ENCODE data around the gene WASHC2A. TPM values are rescaled to one million over a fixed set of nuclear protein-coding genes. Genes with fewer than 3 reads are reported as not detected.
"Not testable (repeated sequence)": the region's sequence is repeated elsewhere in the genome, so short reads cannot be mapped to it uniquely, and the experiment has no call there.

Gene WASHC2A
- total RNA-seq, 2 experiments from 2014 or later, result 17.5 to 36.7 TPM

DNA sequence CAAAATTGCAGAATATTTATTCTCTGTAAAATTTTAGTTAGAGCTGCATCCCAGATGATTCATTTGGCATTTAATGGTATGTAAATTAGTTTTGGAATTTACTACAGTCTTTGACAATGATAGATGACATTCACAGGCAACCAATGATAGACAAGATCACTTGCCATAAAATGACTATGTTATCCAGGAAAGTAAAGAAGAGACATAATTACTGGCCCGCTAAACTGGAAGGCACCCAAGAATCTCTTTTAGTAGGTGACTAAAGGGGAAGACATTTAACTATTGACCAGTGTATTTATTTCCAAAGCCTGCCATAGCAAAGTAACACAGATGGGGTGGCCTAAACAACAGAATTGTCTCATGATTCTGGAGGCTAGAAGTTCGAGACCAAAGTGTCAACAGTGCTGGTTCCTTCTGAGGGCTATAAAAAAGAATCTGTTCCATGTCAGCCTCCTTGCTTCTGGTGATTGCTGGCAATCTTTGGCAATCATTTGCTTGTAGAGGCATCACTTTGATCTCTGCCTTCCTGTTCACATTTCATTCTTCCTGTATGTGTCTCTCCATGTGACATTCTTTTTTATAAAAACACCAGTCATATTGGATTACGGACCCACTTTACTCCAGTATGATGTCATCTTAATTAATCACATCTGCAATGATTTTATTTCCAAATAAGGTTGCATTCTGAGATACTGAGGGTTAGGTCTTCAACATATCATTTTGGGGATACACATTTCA lies 107.2 kb downstream of the WASHC2A start:
- intact Hi-C loops (cut with micrococcal nuclease; ENCODE audit: unreplicated experiment); H3K79me2 ChIP-seq (ENCODE audit: insufficient read depth, low read depth, low read length); H2AFZ ChIP-seq (ENCODE audit: low read length); H3K4me1 ChIP-seq (ENCODE audit: insufficient read depth, low read length, poor library complexity, severe bottlenecking); POLR2A ChIA-PET; DNase-seq (ENCODE audit: low spot score); H3K9me3 ChIP-seq (ENCODE audit: low read length); BruUV-seq (replicated peaks); H3K9me2 ChIP-seq (ENCODE audit: insufficient read depth, low read length); H3K4me3 ChIP-seq (ENCODE audit: low read depth, low read length, poor library complexity, severe bottlenecking); H3K27ac ChIP-seq (ENCODE audit: low read depth, low read length, poor library complexity, severe bottlenecking); CTCF ChIA-PET (ENCODE audit: unreplicated experiment); H3K36me3 ChIP-seq (ENCODE audit: insufficient read depth, low read length); H3K4me2 ChIP-seq (ENCODE audit: low read length); H4K20me1 ChIP-seq (ENCODE audit: insufficient read depth, low read length): not testable (repeated sequence)

Other genes starting within 250 kb of the WASHC2A start
- 34.9 and 40.5 TPM in 2 replicates for gene PARG, start 125.9 kb upstream of the WASHC2A start, total RNA-seq (2014; rRNA removed; shearing (Covaris generic))
- gene PARG, start 125.9 kb upstream of the WASHC2A start, total RNA-seq (2022), result 46.9 and 52.5 TPM in 2 replicates
- 24.8 and 25.4 TPM in 2 replicates for gene TIMM23B, start 125.9 kb upstream of the WASHC2A start, total RNA-seq (2014; rRNA removed; shearing (Covaris generic))
- gene TIMM23B, start 125.9 kb upstream of the WASHC2A start, total RNA-seq (2022), result 29.1 and 31.4 TPM in 2 replicates
- gene AGAP6, start 79.5 kb upstream of the WASHC2A start, total RNA-seq (2014; rRNA removed; shearing (Covaris generic)), result 13.0 and 15.9 TPM in 2 replicates
- gene AGAP6, start 79.5 kb upstream of the WASHC2A start, total RNA-seq (2022), result 16.1 and 17.1 TPM in 2 replicates
- gene ASAH2, start 183.6 kb downstream of the WASHC2A start, total RNA-seq (2014; rRNA removed; shearing (Covaris generic)), result 0.05 TPM in 1 of 2 replicates, not detected in the other
- gene ASAH2, start 183.6 kb downstream of the WASHC2A start, total RNA-seq (2022), result not detected in 2 replicates